Spleen (tissue), 11 donors: ENCODE measurements around the gene CKM. TPM values are rescaled to one million over a fixed set of nuclear protein-coding genes. Genes with fewer than 3 reads are reported as not detected.
A peak's percentile ranks its signal among the peaks of the same experiment; 100 is the strongest.

ENCODE experiments used
- DNase-seq: peaks from one replicate; pipeline ENCODE4 v3.0.0-alpha.2; 2020
- H3K27ac ChIP-seq, 8 donors: fragments of 200-600 bp; sonication (generic) in 7 of 8; 1 replicate in 4 of 8; 2 replicates in 4 of 8; pipeline versions ENCODE4 v1.5.0 to v1.8.0; 2016 to 2021; ENCODE audit warnings: inconsistent platforms in 4 of 8, mild to moderate bottlenecking in 4 of 8, moderate library complexity in 1 of 8
- H3K27me3 ChIP-seq, 7 donors: fragments of 200-600 bp; sonication (generic) in 6 of 7; replicated peaks in 1 of 7; 1 replicate in 4 of 7; 2 replicates in 3 of 7; pipeline versions ENCODE4 v1.5.0 to v1.8.0; 2016 to 2021; ENCODE audit warnings: inconsistent platforms in 3 of 7, mild to moderate bottlenecking in 1 of 7
- H3K36me3 ChIP-seq, 6 donors: fragments of 200-600 bp; sonication (generic) in 5 of 6; 1 replicate in 4 of 6; 2 replicates in 2 of 6; pipeline versions ENCODE4 v1.5.0 to v1.8.0; 2016 to 2021; ENCODE audit warnings: inconsistent platforms in 2 of 6
- H3K4me1 ChIP-seq, 6 donors: fragments of 200-600 bp; sonication (generic) in 5 of 6; 1 replicate in 3 of 6; 2 replicates in 3 of 6; pipeline versions ENCODE4 v1.5.0 to v1.8.0; 2016 to 2021; ENCODE audit warnings: inconsistent platforms in 3 of 6
- H3K4me3 ChIP-seq, 8 donors: fragments of 200-600 bp; sonication (generic) in 7 of 8; 1 replicate in 4 of 8; 2 replicates in 4 of 8; pipeline versions ENCODE4 v1.5.0 to v1.8.0; 2016 to 2021; ENCODE audit warnings: inconsistent platforms in 4 of 8, mild to moderate bottlenecking in 4 of 8, moderate library complexity in 2 of 8
- H3K9me3 ChIP-seq, 8 donors: fragments of 200-600 bp; sonication (generic) in 7 of 8; 1 replicate in 4 of 8; 2 replicates in 4 of 8; pipeline versions ENCODE4 v1.5.0 to v1.8.0; 2016 to 2021; ENCODE audit warnings: inconsistent platforms in 4 of 8
- POLR2A ChIP-seq, 3 donors: fragments of 450-650 bp; IDR thresholded peaks; one replicate each; pipeline ENCODE4 v1.5.1; 2017; ENCODE audit warnings: antibody characterized with exemption in 3 of 3, mild to moderate bottlenecking in 1 of 3
- POLR2AphosphoS5 ChIP-seq, 3 donors: sonication (generic); formaldehyde crosslinking; IDR thresholded peaks; one replicate each; pipeline ENCODE4 v1.5.1; 2017; ENCODE audit warnings: antibody characterized with exemption in 3 of 3
- WGBS, 5 donors: extraction: QIAGEN DNeasy Blood & Tissue Kit in 3 of 5; methylation state at CpG; one replicate each; pipeline versions ENCODE4 v1.1.5 to v1.1.7; 2013 to 2018; 5-methylcytosine and 5-hydroxymethylcytosine counted together
- intact Hi-C: fragments of 100-400 bp; cut with DNase I; formaldehyde crosslinking; loops from one replicate; pipeline ENCODE4 v1.15.0; 2023; ENCODE audit warnings: low total_unique reads
- polyA plus RNA-seq, 3 donors: library from polyadenylated mRNA; stranded (reverse); fragments of 200-250 nt; gene quantifications; one replicate each; pipeline ENCODE4 v1.2.1, GENCODE V29; 2013
- total RNA-seq, 7 donors: library from RNA; depleted of rRNA in 3 of 7; stranded (reverse); fragments of >200 nt in 3 of 7; fragmentation: NEBNext Ultra II Directional in 4 of 7; extraction: Animal tissue kit (Norgen Biotek cat#: 25700) in 4 of 7; gene quantifications; one replicate each; pipeline versions ENCODE4 v1.1.0 to v1.2.1, GENCODE V29; 2016 to 2021
- TF ChIP-seq, protein P1 (sequence below), 11 experiments: fragments of 200-600 bp in 7 of 11; fragments of 450-650 bp in 4 of 11; sonication (generic) in 4 of 11; IDR thresholded peaks in 8 of 11; conservative IDR thresholded peaks in 3 of 11; 1 replicate in 7 of 11; 2 replicates in 4 of 11; pipeline versions ENCODE4 v1.4.0 to v1.8.0; 2016 to 2021; ENCODE audit warnings: antibody characterized with exemption in 11 of 11, inconsistent platforms in 4 of 11, mild to moderate bottlenecking in 1 of 11
- donor health status: healthy with polysubstance abuse.
- donor health status: DM: no; HTN: no; CAD: no; lungs with moderate emphysema.
- donor health status: DM: no; HTN: no; CAD: no.
- donor health status: Bipolar disorder and iron deficiency.
- donor health status: healthy.
- donor health status: DM: no; HTN: no; CAD: no.
- donor health status: DM: yes; HTN: yes; CAD: no.

Gene CKM
- total and polyA plus RNA-seq, 10 donors, result 0.29 to 4.4 (median 0.62) TPM; not detected in 6

DNA sequence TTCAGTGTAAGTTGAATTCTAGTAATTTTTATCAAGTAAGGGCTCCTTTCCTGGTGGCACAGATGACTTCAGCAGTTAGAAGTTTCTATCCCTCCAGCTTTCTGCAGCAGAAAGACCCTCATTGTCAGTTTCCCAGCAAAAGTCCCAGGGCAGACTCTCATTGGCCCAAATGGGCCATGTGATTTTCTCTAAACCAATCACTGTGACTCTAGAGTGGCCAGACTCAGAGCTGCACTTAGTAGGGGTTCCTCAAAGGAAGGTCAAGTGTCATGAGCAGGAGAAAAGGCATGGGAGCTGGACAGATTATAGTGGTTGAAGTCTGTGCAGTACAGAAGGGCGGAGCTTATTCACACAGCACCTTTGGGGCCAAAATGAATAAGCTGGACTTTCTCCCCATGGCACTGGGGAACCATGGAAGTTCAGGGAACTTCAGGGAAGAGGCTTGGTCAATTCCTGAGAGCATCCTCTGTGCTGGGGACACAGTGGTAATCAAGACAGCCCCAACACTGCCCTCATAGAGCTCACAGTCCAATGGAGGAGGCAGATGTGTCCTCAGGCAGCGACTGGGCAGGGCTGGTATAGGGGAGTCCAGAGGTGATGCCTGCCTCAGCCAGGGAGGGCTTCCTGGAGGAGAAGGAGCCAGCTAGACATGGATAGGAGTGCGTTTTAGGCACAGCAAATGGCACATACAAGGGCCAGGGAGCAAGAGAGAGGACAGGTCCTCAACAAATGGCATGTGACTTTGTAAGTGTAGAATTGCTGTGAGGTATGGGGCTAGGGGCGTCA is 18.3 kb downstream of the CKM start:
- H3K4me3 ChIP-seq, result no peak overlapping the region
- H3K4me1 ChIP-seq, result no peaks in the 10 kb centered on the region
- 71 to 76% (median 75%) methylated on average over 4 of the region's 4 CpGs for WGBS, 5 donors
- H3K27me3 ChIP-seq, result peaks cover 0 to 4% (median 0%) of the 10 kb centered on the region in 7 donors
- H3K27ac ChIP-seq, result no peak overlapping the region
- peak in 1 of 3 donors; percentile 11 for TF ChIP-seq POLR2AphosphoS5 (IDR thresholded peaks at IDR 0.05)
- TF ChIP-seq, protein P1, sequence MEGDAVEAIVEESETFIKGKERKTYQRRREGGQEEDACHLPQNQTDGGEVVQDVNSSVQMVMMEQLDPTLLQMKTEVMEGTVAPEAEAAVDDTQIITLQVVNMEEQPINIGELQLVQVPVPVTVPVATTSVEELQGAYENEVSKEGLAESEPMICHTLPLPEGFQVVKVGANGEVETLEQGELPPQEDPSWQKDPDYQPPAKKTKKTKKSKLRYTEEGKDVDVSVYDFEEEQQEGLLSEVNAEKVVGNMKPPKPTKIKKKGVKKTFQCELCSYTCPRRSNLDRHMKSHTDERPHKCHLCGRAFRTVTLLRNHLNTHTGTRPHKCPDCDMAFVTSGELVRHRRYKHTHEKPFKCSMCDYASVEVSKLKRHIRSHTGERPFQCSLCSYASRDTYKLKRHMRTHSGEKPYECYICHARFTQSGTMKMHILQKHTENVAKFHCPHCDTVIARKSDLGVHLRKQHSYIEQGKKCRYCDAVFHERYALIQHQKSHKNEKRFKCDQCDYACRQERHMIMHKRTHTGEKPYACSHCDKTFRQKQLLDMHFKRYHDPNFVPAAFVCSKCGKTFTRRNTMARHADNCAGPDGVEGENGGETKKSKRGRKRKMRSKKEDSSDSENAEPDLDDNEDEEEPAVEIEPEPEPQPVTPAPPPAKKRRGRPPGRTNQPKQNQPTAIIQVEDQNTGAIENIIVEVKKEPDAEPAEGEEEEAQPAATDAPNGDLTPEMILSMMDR (IDR thresholded peaks at IDR 0.05 in 8 of 11, conservative IDR thresholded peaks at IDR 0.05 in 3 of 11), result no peak
- TF ChIP-seq POLR2A (IDR thresholded peaks at IDR 0.05), result no peak
- peaks cover 0 to 8% (median 0%) of the 10 kb centered on the region in 8 donors for H3K9me3 ChIP-seq
- DNase-seq, result no peak
- intact Hi-C loops, result no loop called here
- H3K36me3 ChIP-seq, result peaks cover 0 to 39% (median 16%) of the 10 kb centered on the region in 6 donors

DNA sequence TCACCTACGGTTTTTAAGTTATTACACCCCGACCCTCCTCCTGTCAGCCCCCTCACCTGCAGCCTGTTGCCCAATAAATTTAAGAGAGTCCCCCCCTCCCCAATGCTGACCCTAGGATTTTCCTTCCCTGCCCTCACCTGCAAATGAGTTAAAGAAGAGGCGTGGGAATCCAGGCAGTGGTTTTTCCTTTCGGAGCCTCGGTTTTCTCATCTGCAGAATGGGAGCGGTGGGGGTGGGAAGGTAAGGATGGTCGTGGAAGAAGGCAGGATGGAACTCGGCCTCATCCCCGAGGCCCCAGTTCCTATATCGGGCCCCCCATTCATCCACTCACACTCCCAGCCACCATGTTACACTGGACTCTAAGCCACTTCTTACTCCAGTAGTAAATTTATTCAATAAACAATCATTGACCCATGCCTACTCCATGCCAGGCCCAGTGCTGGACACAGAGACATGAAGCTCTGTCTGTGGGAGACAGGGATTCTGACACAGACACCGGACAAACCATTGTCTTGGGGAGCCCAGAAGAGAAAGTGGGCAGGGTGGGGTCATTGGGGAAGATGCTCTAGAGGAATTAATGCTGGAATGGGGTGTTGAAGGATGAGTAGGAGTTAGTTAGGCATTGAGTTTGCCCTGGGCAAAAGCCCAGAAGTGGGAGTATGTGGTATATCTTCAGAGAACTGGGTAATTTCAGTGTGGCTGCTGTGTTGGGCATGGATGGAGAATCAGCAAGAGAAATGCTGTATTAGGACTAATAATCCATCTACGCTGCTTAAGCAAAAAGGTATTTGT is 19.2 kb downstream of the CKM start:
- no peak for TF ChIP-seq POLR2AphosphoS5 (IDR thresholded peaks at IDR 0.05)
- TF ChIP-seq POLR2A (IDR thresholded peaks at IDR 0.05), result no peak
- TF ChIP-seq, protein P1 (IDR thresholded peaks at IDR 0.05 in 8 of 11, conservative IDR thresholded peaks at IDR 0.05 in 3 of 11), result no peak
- no peaks in the 10 kb centered on the region for H3K4me1 ChIP-seq
- H3K27me3 ChIP-seq, result peaks cover 0 to 4% (median 0%) of the 10 kb centered on the region in 7 donors
- H3K4me3 ChIP-seq, result no peak overlapping the region
- H3K9me3 ChIP-seq, result peaks cover 0 to 8% (median 0%) of the 10 kb centered on the region in 8 donors
- 93 to 98% (median 93%) methylated on average over 12 of the region's 12 CpGs for WGBS, 5 donors
- DNase-seq, result no peak
- intact Hi-C loops, result no loop called here
- H3K27ac ChIP-seq, result no peak overlapping the region
- peaks cover 0 to 47% (median 17%) of the 10 kb centered on the region in 6 donors for H3K36me3 ChIP-seq

DNA sequence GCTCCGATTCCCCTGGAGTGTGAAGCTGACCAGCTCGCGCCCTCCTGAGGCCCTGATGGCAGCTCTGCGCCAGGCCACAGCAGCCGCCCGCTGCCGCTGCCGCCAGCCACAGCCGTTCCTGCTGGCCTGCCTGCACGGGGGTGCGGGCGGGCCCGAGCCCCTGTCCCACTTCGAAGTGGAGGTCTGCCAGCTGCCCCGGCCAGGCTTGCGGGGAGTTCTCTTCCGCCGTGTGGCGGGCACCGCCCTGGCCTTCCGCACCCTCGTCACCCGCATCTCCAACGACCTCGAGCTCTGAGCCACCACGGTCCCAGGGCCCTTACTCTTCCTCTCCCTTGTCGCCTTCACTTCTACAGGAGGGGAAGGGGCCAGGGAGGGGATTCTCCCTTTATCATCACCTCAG is 20.3 kb downstream of the CKM start:
- no peak for DNase-seq
- 91 to 94% (median 93%) methylated on average over 19 to 27 of the region's 27 CpGs for WGBS, 5 donors
- no peak overlapping the region for H3K4me3 ChIP-seq
- H3K9me3 ChIP-seq, result peaks cover 0 to 8% (median 0%) of the 10 kb centered on the region in 8 donors
- peaks cover 0 to 58% (median 17%) of the 10 kb centered on the region in 6 donors for H3K36me3 ChIP-seq
- peak in 1 of 3 donors; percentile 25 for TF ChIP-seq POLR2AphosphoS5 (IDR thresholded peaks at IDR 0.05)
- TF ChIP-seq, protein P1 (IDR thresholded peaks at IDR 0.05 in 8 of 11, conservative IDR thresholded peaks at IDR 0.05 in 3 of 11), result no peak
- H3K27me3 ChIP-seq, result peaks cover 0 to 2% (median 0%) of the 10 kb centered on the region in 7 donors
- no peaks in the 10 kb centered on the region for H3K4me1 ChIP-seq
- H3K27ac ChIP-seq, result no peak overlapping the region
- intact Hi-C loops, result no loop called here

DNA sequence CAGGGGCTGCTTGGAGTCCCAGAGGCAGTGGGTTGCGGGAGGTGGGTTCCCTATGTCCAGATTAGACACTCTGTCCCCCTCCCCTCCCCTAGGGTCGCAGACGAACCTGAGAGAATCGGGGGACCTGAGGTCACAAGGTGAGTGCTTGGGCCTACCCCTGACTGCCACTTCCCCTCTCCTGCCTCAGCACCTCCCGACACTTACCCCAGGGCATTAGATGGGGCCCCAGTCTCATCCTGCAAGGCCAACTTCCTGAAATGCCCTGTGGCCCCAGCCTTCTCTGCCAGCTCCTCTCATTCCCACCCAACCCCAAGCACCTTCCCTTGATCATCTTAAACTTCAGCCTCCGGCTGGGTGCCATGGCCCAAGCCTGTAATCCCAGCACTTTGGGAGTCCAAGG is 23.0 kb downstream of the CKM start:
- H3K4me3 ChIP-seq, result no peak overlapping the region
- 76 to 91% (median 86%) methylated on average over 6 of the region's 6 CpGs for WGBS, 5 donors
- peaks cover 0 to 85% (median 22%) of the 10 kb centered on the region in 6 donors for H3K36me3 ChIP-seq
- TF ChIP-seq POLR2AphosphoS5 (IDR thresholded peaks at IDR 0.05) (no peak), POLR2A (IDR thresholded peaks at IDR 0.05) (no peak)
- TF ChIP-seq, protein P1 (IDR thresholded peaks at IDR 0.05 in 8 of 11, conservative IDR thresholded peaks at IDR 0.05 in 3 of 11), result no peak
- no peak for DNase-seq
- no peak overlapping the region for H3K27ac ChIP-seq
- H3K27me3 ChIP-seq, result no peaks in the 10 kb centered on the region
- peaks cover 0 to 8% (median 0%) of the 10 kb centered on the region in 8 donors for H3K9me3 ChIP-seq
- intact Hi-C loops, result no loop called here
- no peaks in the 10 kb centered on the region for H3K4me1 ChIP-seq
